T-helper 9 cell (primary cell): ENCODE measurements around the gene VDAC1.

Experiments used
- DNase-seq: peaks from one replicate; pipeline ENCODE4 v3.0.0-alpha.2; 2020

VDAC1 gene

GRCh38 chr5:134024811-134025210, 20.0 kb upstream of the VDAC1 start:
- DNase-seq = no peak

GRCh38 chr5:134022333-134022732, 17.6 kb upstream of the VDAC1 start:
- DNase-seq = no peak

GRCh38 chr5:134020188-134020587, 15.4 kb upstream of the VDAC1 start:
- DNase-seq = no peak

- DNase-seq = no peak
Observed at GRCh38 chr5:134019636-134020035, 14.9 kb upstream of the VDAC1 start.

- DNase-seq = no peak
Observed at GRCh38 chr5:134018986-134019316, 14.2 kb upstream of the VDAC1 start.

DNA sequence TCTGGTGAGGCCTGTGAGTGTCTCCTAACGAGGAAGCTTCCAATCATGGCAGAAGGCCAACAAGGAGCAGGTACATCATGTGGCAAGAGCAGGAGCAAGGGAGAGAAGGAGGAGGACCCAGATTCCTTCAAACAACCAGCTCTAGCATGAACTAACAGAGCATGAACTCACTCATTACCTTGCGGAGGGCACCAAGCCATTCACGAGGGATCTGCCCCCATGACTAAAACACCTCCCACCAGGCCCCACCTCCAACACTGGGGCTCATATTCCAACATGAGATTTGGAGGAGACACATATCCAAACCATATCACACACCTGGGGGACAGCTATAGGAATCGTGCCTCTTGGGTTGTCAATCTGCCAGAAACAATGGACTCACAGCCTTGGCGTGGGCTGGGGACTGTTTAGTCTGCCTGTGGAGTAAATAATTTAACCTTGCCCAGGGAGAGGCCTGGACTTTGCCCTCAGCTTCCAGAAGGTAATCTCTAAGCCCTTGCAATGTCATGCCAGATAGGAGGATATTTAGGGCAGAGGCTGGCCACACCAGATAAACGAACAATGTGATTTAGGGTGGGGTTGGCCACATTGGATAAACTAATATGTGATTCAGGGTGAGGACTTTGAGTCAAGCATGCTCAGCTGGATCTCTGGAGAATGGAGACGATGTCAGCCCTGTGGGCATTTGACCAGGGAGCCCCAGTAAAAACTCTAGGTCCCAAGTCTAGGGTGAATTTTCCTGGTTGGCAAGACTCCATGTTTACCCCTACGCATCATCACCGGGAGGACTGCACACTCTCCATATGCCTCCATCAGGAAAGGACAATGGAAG, 13.6 kb upstream of the VDAC1 start:
- DNase-seq = no peak

GRCh38 chr5:134008266-134008749, 3.5 kb upstream of the VDAC1 start:
- no peak for DNase-seq

DNA sequence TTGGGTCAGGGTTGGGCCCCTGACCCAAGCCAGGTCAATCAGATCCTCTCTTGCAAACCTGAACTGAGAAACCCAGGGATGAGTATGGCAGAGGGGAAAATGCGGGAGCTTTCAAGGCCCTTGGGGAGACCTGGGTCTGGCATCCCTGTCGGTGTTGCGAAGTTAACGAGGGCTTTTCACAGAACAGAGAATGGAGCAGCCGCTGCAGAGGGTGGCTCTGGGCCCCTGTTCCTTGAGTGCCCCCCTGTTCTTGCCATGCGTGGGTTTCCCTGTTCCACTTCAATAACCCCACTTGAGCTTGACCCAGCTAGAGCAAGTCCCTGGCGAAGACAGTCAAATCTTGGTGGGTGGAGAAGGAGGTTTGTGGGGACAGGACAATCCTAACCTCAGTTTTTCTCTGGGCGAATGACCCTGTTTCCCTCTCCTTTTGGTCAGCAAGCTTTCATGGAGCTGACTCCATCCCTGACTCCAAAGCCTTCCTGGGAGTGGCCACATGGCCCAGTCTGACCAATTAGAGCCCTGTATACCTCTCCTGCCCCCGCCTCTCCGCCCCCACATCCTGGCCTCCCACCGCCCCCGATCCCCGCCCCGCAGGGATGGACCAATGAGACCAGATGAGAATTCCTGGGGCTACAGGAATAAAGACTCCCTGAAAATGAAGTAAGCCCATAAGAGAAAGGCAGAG, 2.9 kb upstream of the VDAC1 start:
- no peak for DNase-seq

GRCh38 chr5:134006115-134006514, 1.3 kb upstream of the VDAC1 start:
- no peak for DNase-seq

- DNase-seq = no peak
Observed at GRCh38 chr5:134005417-134006061, 764 bp upstream of the VDAC1 start.

DNA sequence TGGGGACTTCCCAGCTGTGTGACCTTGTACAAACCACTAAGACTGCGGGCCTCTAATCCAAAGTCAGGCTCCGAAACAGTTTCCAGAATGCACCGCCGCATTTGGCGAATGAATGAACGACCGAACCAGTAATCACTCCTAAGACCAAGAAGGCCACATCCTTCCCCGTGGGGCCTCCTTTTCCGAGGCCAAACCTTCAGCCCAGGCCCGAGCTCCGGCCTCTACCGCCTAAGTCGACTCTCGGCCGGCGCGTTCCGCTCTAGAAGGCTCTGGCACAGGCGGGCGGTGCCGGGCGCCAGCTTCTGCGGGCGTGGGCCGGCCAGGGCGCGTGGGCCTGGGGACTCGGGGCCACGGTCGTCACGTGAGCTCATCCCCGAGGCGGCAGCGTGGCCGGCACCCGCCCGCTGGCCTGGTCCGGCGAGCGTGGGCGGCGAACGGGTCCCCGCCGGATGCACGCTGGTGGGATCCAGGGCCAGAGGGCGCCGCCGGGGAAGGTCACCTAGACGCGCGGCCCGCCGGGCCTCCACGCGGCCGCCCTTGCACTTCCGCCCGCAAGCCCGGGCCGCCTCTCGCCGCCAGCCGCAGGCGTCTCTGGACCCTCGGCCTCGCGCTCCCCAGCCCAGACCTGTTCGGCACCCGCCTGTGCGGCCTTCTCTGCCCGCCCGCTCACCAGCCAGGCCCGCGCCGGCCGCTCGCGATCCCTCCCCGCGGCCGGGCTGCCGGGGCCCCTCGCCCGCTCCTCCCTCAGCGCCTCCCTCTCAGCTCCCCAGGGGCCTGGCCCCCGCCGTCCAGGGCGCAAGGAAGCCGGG, 754 bp downstream of the VDAC1 start:
- DNase-seq = peak; percentile 34

DNA sequence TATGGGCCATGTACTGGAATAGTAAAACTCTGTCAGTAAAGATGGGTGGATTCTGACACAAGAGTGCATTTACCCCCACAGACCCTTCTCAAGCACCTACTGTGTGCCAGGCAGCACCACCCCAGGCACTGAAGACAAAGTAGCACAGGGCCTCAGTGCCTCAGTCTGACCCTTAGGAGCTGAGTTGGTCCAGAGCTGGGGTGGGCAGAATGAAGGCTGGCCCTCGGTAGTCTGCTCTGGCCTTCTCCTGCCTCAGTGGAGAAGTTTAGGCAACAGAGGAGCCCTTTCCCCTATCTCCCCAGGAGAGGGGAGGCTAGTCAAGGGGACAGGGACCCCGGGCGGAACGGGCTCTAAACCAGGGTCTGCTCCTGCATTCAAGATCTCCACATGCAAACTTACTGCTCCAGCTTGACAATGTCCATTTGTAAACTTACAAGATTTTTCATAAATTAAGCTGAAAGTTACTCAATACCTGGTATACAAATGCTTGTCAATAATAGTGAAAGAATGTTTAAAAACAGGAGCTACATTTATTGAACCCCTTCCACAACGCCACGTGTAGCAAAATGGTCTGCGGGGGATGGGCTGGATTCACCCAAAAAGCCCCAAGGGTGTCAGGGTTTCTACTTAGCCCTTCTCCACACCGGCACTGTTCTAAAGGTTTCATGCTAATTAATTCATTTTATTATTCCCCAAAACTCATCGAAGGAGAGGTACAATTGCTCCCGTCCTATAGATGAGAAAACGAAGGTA, 1.5 kb downstream of the VDAC1 start:
- no peak for DNase-seq

- no peak for DNase-seq
Observed at GRCh38 chr5:134001938-134002731, 2.6 kb downstream of the VDAC1 start.

- no peak for DNase-seq
Observed at GRCh38 chr5:134000696-134001453, 3.9 kb downstream of the VDAC1 start.

DNA sequence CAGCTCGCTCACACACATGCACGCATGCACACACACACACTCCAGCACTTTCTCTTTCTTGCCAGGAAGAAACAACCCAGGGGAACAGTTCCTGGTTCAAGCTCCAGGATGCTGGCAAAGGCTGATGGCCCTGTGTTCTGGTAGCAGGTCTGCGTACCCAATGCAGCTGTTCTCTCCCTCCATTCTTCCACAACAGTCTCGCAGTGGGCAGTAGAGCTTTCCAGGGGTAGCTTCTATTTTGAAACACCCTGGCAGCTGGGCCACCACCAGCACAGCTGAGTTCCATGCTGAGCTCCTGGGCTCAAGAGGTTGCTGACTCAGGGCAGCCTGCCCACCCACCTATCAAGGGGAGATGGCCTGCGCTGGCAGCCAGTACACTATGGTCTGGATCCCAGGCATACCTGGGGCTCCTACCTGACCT, 4.7 kb downstream of the VDAC1 start:
- DNase-seq = no peak

GRCh38 chr5:133998807-133999206, 6.0 kb downstream of the VDAC1 start:
- DNase-seq = no peak

DNA sequence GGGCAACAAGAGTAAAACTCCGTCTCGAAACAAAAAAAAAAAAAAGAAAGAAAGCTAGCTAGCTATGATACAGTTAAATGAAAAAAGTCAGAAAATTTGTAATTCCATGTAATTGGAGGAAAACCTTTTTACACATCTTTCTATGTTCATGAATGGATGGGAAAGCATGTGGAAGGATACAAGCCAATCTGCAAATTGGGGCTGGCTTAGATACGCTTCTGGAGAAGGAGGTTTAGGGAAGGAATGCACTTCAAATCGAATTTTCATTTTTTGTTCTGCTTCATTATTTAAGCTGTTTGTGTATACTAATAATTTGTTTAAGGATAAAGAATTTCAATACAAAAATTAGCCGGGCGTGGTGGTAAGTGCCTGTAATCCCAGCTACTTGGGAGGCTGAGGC, 6.7 kb downstream of the VDAC1 start:
- no peak for DNase-seq

GRCh38 chr5:133996683-133997252, 8.0 kb downstream of the VDAC1 start:
- DNase-seq = no peak

GRCh38 chr5:133995883-133996563, 8.8 kb downstream of the VDAC1 start:
- DNase-seq = no peak

DNA sequence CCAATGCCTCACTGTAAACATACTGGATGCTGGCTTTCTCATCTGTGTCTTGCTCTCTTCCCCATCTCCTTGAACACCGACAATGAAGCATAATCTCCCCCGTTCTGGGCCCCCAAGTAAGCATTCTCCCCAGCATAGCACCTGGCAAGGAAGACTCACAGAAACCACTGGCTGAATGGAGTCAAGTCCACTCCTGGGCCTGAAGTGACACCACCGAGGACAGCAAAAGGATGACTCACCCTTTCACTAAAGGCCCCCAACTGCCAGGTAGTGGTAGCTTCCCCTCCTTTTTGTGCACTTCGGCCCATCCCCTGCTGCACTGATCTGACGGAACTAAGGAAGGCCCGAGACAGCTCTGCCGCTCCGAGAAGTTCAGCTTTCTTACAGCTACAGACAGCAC, 9.4 kb downstream of the VDAC1 start:
- DNase-seq = no peak
